DMS114 treated with DMSO at 0.1 percent for 48 hours (cell line): ENCODE data around the gene CDK14.

Source experiments
- DNase-seq: peaks from one replicate; lab custom pipeline; 2025; ENCODE audit not compliant: unreplicated experiment; lab: John Stamatoyannopoulos, UW

CDK14 gene

GRCh38 chr7:90944021-90944420 is 347.9 kb downstream of the CDK14 start:
- DNase-seq, result no peak

DNA sequence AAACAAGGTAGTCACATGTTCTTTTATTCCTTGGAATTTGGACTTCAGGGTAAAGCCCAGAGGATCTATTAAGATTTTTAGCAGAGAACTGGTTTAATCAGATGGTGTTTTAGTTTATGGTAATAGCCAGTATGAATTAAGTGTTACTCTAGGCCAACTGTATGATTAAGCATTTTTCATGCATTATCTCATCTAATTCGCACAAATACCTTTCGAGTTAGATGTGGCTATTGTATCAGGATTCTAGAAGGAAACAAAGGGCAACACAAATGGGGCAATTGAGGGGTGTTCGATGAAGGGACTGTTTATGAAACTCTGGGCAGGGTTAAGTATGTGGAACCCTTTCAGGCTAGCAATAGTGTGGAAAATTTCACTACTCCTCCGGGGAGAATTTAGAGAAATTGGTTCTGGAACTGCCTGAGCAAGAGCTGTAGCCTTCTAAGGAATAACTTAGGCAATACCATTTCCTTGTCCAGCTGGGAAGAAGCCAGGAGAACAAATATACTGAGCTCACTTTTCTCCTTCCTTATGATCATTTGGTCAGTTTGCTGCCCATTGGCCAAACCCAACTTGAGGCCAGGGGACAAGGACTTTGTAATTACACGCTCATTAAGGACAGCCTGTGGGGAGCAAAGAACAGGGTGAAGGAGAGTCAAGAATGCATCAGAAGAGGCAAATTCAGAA is 349.1 kb downstream of the CDK14 start:
- no peak for DNase-seq

DNA sequence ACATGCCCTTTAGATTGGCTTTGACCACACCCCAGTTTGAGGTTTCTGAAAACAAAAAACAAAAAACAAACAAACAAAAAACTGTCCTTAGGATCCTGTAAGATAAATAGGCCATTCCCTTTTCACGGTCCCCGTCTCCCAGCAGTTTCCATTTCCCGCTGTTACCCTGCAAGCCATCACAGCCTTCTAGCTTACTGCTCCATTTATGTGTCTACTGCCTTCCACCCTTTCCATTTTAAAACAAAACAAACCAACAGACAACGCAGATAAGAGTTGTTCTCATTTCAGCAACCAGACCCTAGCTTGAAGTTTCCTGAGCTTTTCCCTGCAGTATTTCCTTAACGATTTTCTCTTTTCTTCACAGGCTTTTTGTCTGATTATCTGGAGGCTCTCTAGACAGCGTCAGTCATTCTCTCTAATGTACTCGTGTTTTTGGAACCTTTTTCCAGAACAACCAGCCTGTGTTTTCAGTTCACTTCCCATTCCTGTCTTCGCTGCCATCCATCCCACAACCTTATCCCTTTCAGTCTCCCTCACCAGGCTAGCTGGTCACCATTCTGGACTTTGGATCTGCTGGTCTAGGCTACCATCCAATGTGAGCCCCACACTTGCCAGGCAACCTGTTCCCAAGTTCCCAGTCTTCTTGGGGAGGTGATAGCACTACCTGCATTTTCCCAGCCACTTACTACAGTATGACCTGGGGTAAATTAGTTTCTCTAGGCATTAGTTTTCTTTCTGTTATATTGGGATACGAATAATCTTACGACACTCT is 350.8 kb downstream of the CDK14 start:
- no peak for DNase-seq

DNA sequence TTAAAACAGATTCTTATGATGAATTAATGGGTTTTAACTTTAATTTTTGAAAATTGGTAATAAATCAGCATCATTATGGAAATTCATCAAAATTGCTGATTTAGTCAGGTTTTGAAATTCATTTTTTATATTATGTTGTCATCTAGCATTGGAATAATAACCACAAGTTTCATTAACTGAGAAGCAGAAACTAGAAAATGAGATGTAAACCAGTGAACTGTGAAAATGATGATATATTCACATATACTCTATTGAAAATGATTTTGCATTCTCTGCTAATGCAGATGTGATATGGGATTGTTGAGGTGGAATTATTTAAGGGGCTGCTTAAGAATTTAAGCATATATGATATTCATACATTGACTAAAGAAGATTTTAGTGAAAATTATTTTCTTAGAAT is 352.0 kb downstream of the CDK14 start:
- DNase-seq, result no peak

GRCh38 chr7:90951229-90951628 is 355.1 kb downstream of the CDK14 start:
- no peak for DNase-seq

- no peak for DNase-seq
Measured at GRCh38 chr7:90951986-90952954, 356.1 kb downstream of the CDK14 start.

DNA sequence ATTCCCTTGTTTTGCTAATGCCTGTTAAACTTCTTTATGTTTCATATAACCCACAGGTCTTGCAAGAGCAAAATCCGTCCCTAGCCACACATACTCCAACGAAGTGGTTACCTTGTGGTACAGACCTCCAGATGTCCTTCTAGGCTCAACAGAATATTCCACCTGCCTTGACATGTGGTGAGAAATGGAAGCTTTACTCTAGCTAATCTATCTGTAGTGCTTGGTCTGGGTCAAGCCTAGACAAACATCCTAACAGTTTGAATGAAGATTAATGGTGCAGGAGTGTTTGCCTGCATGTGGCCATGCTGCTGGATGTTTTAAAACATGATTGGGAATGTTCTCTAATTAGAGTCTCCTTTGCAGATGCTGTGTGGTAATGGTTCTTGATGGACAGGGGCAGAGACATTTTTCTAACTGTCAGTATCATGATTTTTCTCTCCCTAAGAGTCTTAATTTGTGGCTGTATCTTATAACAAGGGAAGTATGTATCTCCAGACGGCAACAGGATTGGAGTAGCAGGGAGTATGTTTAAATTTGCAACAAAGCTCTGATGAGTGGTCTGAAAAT is 359.6 kb downstream of the CDK14 start:
- DNase-seq, result no peak

- no peak for DNase-seq
Measured at GRCh38 chr7:90957883-90958282, 361.8 kb downstream of the CDK14 start.

GRCh38 chr7:90958647-90959046 is 362.5 kb downstream of the CDK14 start:
- no peak for DNase-seq

DNA sequence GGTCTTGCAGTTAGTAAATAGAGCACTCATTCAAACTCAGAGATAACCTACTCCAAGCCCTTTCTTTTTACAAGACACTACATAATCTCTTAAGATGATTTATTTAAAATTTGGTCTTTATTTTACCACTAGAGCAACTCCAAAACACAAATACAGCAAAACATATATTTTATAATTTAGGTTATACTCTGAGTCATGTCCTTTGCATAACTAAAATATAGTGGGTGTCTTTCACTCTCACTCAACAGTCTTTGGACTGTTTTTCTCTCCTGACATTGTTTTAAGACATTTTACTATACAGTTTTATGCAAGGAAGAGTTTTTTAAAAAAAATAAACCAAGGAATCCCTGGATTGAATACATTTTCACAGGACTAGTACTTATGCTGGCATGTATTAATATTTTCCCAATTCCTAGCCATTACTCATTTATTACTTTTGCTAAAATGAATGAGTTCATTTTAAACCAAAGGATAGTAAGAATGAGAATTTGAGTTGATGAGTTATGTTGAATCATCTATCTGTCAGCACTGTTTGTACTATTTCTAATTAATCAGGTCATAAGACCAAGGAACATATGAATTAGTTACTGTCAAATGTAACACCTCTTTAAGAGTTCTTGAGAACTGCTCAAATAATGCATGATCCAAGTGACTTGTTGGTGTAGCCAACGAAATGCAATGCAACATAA is 365.1 kb downstream of the CDK14 start:
- DNase-seq, result no peak

DNA sequence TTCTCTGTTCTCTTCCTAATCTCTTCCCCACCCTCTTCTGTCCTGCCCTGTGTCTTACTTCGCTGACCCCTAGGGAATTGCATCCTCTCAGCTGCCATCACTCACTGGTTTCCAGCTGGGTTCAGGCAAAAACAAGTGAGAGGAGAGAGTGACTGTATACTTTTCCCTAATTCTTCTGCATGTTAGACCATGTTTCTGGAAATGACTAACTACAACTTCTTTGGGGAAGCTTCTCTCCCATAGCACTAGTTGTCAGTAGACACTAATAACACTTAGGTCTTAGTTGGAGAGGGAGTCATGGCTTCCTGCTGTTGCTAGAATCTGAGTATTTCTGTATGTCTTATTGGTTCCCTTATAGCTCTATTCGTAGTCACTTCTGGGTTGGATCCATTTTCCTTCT is 369.1 kb downstream of the CDK14 start:
- no peak for DNase-seq

- no peak for DNase-seq
Measured at GRCh38 chr7:90966346-90966745, 370.2 kb downstream of the CDK14 start.

DNA sequence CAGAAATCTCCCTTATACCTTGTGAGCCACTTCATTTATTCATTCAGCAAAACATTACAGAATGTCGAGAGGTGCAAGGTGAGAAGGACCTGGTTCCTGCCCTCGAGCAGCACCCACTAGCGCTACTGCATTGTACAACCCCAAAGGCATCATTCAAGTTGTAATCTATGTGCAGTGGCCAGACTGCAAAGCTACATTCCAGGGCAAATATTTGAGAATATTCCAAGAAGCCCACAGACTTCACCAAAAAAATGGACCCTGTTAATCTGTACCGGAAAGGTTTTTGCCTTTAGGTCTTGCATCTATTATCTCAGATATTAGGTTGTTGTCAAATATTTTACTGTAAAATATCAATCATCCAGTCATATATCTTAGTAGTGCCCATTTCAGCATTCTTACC is 372.8 kb downstream of the CDK14 start:
- DNase-seq, result no peak

DNA sequence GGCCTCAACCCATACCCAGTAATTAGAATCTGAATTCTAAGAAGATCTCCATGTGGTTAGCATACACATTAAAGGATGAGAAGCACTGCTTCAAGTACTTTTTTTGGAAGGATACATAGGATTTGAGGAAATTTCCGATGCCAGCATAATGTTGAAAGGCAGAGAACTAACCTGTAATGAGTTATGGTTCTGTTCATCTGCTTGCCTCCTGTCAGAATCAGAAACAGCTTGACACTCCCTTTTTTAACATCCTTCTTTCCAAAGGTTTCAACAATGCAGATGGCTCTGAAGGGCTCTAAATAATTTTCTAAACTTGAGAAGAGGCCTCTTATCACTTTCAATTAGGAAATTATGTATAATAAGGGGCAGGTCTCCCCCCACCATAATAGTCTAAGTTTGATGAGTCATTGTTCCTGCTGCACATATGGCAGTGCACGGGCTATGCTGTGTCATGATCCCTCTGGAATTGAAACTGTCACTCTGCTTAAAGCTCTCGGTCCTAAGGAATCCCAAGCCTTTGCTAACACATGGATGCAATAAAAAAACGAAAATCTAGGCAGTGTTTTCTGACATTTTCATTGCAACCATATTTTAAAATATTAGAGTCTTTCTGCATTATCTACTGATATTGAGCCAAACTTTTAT is 376.9 kb downstream of the CDK14 start:
- DNase-seq, result no peak

DNA sequence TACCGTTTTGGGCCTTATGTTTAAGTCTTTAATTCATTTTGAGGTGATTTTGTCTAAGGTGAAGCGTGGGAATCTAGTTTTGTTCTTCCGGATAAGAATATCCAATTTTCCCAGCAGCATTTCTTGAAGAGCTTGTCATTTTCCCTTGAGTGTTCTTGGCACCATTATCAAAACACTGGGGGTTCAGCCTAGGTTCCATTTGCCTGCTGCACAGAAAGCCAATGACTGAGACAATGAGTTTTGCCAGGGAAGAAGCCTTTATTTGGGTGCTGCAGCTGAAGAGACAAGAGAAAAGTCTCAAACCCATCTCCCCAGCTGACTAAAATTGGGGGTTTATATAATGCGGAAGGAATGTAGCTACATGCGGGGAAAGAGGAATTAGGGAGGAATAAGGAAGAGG is 380.9 kb downstream of the CDK14 start:
- DNase-seq, result no peak

GRCh38 chr7:90980545-90980944 is 384.4 kb downstream of the CDK14 start:
- no peak for DNase-seq

DNA sequence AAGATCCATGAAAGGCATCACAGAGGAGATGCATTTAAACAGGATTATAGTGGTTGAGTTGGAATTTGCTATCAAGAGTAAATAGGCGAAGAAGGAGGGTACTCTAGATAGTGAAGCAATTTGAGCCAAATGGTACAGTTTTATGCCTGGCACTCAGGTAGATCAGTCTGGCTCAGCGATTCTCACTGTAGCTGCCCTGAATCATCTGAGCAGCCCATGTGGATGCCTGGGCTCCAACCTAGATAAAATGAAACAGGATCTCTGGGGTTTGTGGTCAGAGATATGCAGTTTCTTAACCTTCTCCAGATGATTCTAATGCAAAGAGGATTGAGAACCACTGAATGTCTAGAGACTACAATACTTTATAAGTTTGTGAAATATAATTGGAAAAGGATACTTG is 386.1 kb downstream of the CDK14 start:
- DNase-seq, result no peak

GRCh38 chr7:90984692-90985091 is 388.6 kb downstream of the CDK14 start:
- DNase-seq, result no peak

GRCh38 chr7:90988516-90988915 is 392.4 kb downstream of the CDK14 start:
- no peak for DNase-seq
